NCI-H2196 treated with DMSO at 0.1 percent for 48 hours (cell line): ENCODE measurements around the gene ATP2A3.
"Not testable (repeated sequence)": the region's sequence is repeated elsewhere in the genome, so short reads cannot be mapped to it uniquely, and the experiment has no call there.

Experiments
- DNase-seq: peaks from one replicate; lab custom pipeline; 2025; ENCODE audit not compliant: unreplicated experiment; lab: John Stamatoyannopoulos, UW

ATP2A3 gene

GRCh38 chr17:3992370-3992769 lies 28.1 kb upstream of the ATP2A3 start:
- DNase-seq = no peak

GRCh38 chr17:3991699-3992098 lies 27.5 kb upstream of the ATP2A3 start:
- not testable (repeated sequence) for DNase-seq

- no peak for DNase-seq
These were observed 26.3 kb upstream of the ATP2A3 start for GRCh38 chr17:3990386-3991127.

- no peak for DNase-seq
These were observed 25.0 kb upstream of the ATP2A3 start for GRCh38 chr17:3989041-3989886.

GRCh38 chr17:3988297-3989040 lies 24.2 kb upstream of the ATP2A3 start:
- DNase-seq = no peak

- no peak for DNase-seq
These were observed 22.7 kb upstream of the ATP2A3 start for GRCh38 chr17:3986939-3987335.

GRCh38 chr17:3986270-3986938 lies 22.2 kb upstream of the ATP2A3 start:
- DNase-seq = no peak

- no peak for DNase-seq
These were observed 21.6 kb upstream of the ATP2A3 start for GRCh38 chr17:3985846-3986245.

GRCh38 chr17:3983606-3984484 lies 19.6 kb upstream of the ATP2A3 start:
- DNase-seq = no peak

- DNase-seq = no peak
These were observed 18.3 kb upstream of the ATP2A3 start for GRCh38 chr17:3982541-3983017.

- no peak for DNase-seq
These were observed 17.9 kb upstream of the ATP2A3 start for GRCh38 chr17:3982113-3982512.

- DNase-seq = no peak
These were observed 17.2 kb upstream of the ATP2A3 start for GRCh38 chr17:3981455-3981854.

- DNase-seq = no peak
These were observed 16.3 kb upstream of the ATP2A3 start for GRCh38 chr17:3980381-3981014.

GRCh38 chr17:3979290-3979611 lies 15.0 kb upstream of the ATP2A3 start:
- DNase-seq = no peak

- no peak for DNase-seq
These were observed 14.4 kb upstream of the ATP2A3 start for GRCh38 chr17:3978421-3979289.

- no peak for DNase-seq
These were observed 13.2 kb upstream of the ATP2A3 start for GRCh38 chr17:3977387-3977786.

GRCh38 chr17:3976675-3977171 lies 12.5 kb upstream of the ATP2A3 start:
- DNase-seq = peak; percentile 65

GRCh38 chr17:3974980-3975379 lies 10.7 kb upstream of the ATP2A3 start:
- DNase-seq = no peak
